GM21737 (cell line): Measurements from ENCODE around the gene RGS6.

Source experiments
- ATAC-seq: cut with Tn5 transposase; IDR thresholded peaks from one replicate; pipeline ENCODE4 v1.9.1; 2021; ENCODE audit warnings: mild to moderate bottlenecking, moderate library complexity; ENCODE audit not compliant: unreplicated experiment

RGS6 gene

GRCh38 chr14:72008666-72009065, 76.4 kb downstream of the RGS6 start:
- no peak for ATAC-seq

GRCh38 chr14:72010474-72010873, 78.2 kb downstream of the RGS6 start:
- no peak for ATAC-seq

GRCh38 chr14:72013721-72014345, 81.6 kb downstream of the RGS6 start:
- no peak for ATAC-seq

GRCh38 chr14:72014486-72014885, 82.3 kb downstream of the RGS6 start:
- ATAC-seq = no peak

GRCh38 chr14:72017290-72017689, 85.1 kb downstream of the RGS6 start:
- no peak for ATAC-seq

GRCh38 chr14:72023128-72024042, 91.2 kb downstream of the RGS6 start:
- no peak for ATAC-seq

- ATAC-seq = no peak
These were observed 91.8 kb downstream of the RGS6 start for GRCh38 chr14:72024043-72024407.

- no peak for ATAC-seq
These were observed 92.3 kb downstream of the RGS6 start for GRCh38 chr14:72024504-72024903.

- no peak for ATAC-seq
These were observed 94.3 kb downstream of the RGS6 start for GRCh38 chr14:72026536-72026935.

GRCh38 chr14:72027061-72027460, 94.8 kb downstream of the RGS6 start:
- no peak for ATAC-seq

GRCh38 chr14:72033365-72033764, 101.1 kb downstream of the RGS6 start:
- ATAC-seq = no peak

GRCh38 chr14:72040528-72040927, 108.3 kb downstream of the RGS6 start:
- ATAC-seq = no peak

GRCh38 chr14:72045271-72045670, 113.0 kb downstream of the RGS6 start:
- ATAC-seq = no peak

GRCh38 chr14:72045885-72046284, 113.7 kb downstream of the RGS6 start:
- no peak for ATAC-seq

GRCh38 chr14:72049462-72049861, 117.2 kb downstream of the RGS6 start:
- ATAC-seq = no peak

- no peak for ATAC-seq
These were observed 120.1 kb downstream of the RGS6 start for GRCh38 chr14:72052356-72052755.

GRCh38 chr14:72053651-72054050, 121.4 kb downstream of the RGS6 start:
- no peak for ATAC-seq

GRCh38 chr14:72054911-72055310, 122.7 kb downstream of the RGS6 start:
- no peak for ATAC-seq

GRCh38 chr14:72057701-72058285, 125.6 kb downstream of the RGS6 start:
- ATAC-seq = no peak

- ATAC-seq = no peak
These were observed 128.2 kb downstream of the RGS6 start for GRCh38 chr14:72060460-72060859.

GRCh38 chr14:72060917-72061316, 128.7 kb downstream of the RGS6 start:
- no peak for ATAC-seq

- no peak for ATAC-seq
These were observed 129.5 kb downstream of the RGS6 start for GRCh38 chr14:72061718-72062117.
